Spleen (tissue), 7 donors: ENCODE measurements around the gene CCSER2.

Experiments
- POLR2AphosphoS5 ChIP-seq, 3 donors: sonication (generic); formaldehyde crosslinking; IDR thresholded peaks; one replicate each; pipeline ENCODE4 v1.5.1; 2017; ENCODE audit warnings: antibody characterized with exemption in 3 of 3
- TF ChIP-seq, protein P1 (sequence below), 11 experiments: fragments of 200-600 bp in 7 of 11; fragments of 450-650 bp in 4 of 11; sonication (generic) in 4 of 11; IDR thresholded peaks in 8 of 11; conservative IDR thresholded peaks in 3 of 11; 1 replicate in 7 of 11; 2 replicates in 4 of 11; pipeline versions ENCODE4 v1.4.0 to v1.8.0; 2016 to 2021; ENCODE audit warnings: antibody characterized with exemption in 11 of 11, inconsistent platforms in 4 of 11, mild to moderate bottlenecking in 1 of 11
- donor health status: DM: no; HTN: no; CAD: no; lungs with moderate emphysema.
- donor health status: DM: no; HTN: no; CAD: no.
- donor health status: DM: no; HTN: no; CAD: no.

DNA sequence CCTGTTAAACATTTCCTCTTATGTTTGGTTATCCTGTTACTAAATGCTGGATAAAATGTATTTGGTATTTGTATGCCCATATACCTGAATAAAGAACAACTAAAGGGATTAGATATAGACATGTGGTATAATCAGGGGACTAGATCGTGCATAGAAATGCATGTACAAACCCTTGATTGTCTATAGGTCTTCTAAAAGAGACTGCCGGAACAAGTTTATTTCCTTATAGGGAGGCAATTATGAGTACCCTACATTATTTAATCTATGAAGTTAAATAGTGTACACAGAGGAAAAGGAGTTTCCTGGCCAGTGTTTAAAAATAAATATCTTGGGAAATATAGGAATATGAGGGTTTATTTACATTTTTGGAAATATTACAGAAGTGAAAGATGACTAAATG, 44.6 kb downstream of the CCSER2 start:
- TF ChIP-seq, protein P1, sequence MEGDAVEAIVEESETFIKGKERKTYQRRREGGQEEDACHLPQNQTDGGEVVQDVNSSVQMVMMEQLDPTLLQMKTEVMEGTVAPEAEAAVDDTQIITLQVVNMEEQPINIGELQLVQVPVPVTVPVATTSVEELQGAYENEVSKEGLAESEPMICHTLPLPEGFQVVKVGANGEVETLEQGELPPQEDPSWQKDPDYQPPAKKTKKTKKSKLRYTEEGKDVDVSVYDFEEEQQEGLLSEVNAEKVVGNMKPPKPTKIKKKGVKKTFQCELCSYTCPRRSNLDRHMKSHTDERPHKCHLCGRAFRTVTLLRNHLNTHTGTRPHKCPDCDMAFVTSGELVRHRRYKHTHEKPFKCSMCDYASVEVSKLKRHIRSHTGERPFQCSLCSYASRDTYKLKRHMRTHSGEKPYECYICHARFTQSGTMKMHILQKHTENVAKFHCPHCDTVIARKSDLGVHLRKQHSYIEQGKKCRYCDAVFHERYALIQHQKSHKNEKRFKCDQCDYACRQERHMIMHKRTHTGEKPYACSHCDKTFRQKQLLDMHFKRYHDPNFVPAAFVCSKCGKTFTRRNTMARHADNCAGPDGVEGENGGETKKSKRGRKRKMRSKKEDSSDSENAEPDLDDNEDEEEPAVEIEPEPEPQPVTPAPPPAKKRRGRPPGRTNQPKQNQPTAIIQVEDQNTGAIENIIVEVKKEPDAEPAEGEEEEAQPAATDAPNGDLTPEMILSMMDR (IDR thresholded peaks at IDR 0.05 in 8 of 11, conservative IDR thresholded peaks at IDR 0.05 in 3 of 11), result no peak
- no peak for TF ChIP-seq POLR2AphosphoS5 (IDR thresholded peaks at IDR 0.05)
